HG03175 (cell line): ENCODE results near the gene AURKA.
"Not testable (repeated sequence)": the region's sequence is repeated elsewhere in the genome, so short reads cannot be mapped to it uniquely, and the experiment has no call there.

Experiments
- ATAC-seq: cut with Tn5 transposase; IDR thresholded peaks from one replicate; pipeline ENCODE4 v1.9.1; 2021; ENCODE audit warnings: mild to moderate bottlenecking, moderate library complexity; ENCODE audit not compliant: unreplicated experiment

Gene AURKA

DNA sequence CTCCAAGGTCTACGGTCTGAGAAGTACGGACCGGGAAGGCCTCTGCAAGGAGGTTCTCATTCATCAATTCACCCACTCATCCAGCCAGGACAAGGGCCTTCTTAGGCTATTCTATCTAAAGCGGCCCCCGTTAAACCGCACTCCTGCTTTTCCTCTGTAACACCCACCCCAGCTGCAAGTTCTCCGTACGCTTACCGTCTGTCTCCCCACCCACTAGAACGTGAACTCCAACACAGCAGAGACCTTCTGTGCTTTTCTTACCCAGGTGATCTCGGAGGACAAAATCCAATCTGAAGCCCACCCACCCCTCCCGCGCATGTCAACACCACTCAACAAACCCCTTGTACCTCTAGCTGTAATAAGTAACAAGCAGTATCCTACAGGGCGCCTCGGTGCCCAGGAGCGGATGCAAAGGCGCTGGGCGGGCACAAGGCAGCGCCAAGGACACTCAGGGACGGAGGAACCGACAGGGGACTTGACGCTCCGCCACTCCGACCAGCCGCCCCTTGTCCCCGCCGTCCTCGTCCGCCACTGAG, 351 bp downstream of the AURKA start:
- peak; percentile 36 for ATAC-seq

DNA sequence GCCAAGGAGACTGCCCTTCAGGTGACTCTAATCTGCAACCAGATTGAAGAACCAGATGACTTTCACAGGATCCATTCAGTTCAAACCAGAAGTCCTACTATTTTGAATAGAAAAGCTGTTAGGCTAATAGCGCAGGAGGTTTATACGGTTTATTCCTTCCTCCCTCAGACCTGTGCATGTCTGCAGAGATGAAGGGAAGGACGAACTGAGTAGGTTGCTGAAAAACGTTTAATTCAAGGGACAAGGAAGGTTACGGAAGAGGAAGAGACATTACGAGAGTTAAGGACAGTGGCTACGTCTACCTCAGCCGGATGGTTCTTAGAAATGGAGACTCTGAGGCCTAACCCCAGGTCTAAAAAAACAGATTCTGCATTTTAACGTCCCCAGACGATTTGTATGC, 978 bp downstream of the AURKA start:
- ATAC-seq: no peak

DNA sequence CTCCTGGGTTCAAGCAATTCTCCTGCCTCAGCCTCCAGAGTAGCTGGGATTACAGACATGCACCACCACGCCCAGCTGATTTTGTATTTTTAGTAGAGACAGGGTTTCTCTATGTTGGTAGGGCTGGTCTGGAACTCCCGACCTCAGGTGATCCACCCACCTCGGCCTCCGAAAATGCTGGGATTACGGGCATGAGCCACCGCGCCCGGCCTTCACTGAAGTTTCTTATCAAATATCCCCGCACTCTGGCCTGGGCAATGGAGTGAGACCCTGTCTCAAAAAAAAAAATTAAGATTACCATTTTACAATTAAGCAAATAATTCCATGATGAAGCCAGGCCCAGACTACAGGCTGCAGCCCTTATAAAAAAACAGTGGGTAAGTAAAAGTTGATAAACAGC, 1.6 kb downstream of the AURKA start:
- ATAC-seq: not testable (repeated sequence)

DNA sequence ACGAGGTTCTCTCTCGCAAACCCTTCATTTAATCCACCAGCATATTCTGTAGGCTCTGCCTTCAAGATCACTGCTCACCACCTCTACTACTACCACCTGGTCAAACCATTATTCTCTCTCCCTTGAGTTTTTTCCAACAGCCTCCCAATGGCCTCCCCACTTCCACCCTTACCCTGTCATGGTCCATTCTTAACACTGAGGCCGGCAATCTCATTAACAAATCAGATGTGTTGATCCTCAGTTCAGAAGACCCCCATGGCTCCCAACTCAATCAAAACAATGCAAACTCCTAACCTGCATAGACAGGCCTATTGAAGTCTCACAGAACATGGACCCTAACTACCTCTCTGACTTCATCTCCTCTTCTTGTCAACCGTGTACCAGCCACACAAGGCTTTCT, 2.2 kb downstream of the AURKA start:
- ATAC-seq: no peak

DNA sequence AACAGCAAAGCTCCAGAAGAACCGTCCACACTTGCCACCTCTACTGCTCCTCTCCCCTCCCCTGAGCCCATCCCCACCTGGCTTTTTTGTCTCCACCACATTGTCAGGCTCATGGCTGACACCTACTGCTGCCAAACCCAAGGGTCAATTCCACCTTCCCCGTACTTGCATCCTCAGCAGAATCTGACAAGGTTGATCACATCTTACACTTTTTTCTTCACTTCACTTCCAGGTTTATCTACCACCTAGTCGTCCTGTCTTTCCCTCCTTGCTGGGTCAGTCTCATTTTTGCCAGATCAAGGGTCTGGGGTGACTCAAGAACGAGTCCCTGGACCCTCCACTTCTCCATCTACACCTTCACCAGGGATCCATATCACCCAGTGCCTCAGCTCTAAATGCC, 3.1 kb downstream of the AURKA start:
- ATAC-seq: no peak

DNA sequence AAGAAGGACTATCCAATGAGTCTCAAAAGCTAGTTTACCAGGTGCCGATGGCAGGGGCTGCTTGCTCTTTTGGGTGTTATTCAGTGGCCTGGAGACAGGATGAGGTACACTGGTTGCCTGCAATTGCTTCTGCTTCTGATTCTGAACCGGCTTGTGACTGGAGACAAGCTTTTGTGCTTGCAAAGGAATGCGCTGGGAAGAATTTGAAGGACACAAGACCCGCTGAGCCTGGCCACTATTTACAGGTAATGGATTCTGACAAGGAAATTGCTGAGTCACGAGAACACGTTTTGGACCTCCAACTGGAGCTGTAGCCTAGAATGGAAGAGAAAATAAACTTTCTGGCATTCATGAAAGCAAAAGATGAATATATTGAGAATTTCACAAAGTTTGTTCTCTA, 5.8 kb downstream of the AURKA start:
- no peak for ATAC-seq

DNA sequence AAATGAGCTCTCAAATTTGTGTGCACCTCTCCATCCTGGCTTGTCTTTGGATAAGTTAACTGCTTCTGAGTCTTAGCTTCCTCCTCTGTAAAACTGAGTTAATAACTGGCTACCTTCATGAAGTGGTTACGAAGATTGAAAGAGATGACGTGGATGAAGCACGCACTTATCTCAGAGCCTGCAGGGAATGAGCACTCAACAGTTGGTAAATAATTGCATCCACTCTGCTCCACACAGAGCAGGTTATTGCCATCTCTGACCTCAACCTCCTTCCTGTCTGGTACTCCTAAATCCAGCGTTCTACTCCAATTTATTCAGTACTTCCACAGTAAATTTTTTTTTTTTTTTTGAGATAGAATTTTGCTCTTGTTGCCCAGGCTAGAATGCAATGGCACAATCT, 6.9 kb downstream of the AURKA start:
- no peak for ATAC-seq

DNA sequence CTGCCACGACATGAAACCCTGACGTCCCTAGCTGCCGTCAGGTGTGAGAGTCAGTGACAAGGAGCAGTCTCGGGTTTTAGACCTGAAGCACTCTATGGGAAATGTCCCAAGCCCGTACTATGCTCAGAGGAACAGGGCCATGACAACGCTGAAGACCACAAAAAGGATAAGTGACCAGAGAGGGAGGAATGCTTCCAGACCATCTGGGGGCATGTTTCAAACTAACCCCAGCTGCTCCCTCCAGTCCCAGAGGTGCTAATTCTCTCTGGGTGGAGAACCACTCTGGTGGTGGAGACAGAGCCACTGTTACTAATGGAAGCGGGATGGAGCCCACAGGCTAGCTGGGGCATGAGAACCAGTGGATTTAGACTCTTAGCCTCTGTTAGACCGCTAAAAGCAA, 8.7 kb downstream of the AURKA start:
- no peak for ATAC-seq

DNA sequence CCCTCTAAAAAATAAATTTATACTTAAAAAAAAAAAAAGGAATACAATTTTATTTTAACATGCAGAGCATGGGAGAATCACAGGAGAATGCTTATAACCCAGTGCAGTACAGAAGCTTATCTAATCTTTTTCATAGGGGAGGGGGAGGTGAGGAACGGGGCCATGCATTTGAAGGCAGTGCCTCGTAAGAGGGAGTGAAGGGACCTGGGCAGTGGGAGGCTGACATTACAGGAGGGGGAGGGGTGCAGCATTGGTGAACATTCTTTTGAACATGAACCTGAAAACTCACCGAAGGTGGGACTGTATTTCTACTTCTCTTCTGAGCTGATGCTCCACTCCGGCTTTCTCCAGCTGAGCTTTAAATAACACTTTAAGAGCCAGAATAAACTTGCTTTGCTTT, 9.3 kb downstream of the AURKA start:
- no peak for ATAC-seq

DNA sequence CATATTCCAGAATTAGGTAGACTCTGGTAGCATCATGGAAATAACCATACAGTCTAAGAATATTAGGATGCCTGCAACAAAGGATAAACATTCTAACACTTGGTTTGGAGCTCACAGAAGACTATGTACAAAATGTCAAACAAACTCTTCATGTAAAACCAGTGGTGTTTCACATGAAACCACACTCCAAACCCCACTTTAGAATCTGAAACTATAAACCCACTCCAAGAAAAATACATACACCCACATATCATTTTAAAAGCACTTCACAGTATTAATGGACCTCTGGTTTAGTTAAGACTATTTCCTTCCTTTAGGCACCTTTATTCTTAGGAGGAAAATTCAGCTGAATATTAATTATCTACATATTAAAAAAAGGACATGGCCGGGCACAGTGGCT, 10.5 kb downstream of the AURKA start:
- no peak for ATAC-seq

DNA sequence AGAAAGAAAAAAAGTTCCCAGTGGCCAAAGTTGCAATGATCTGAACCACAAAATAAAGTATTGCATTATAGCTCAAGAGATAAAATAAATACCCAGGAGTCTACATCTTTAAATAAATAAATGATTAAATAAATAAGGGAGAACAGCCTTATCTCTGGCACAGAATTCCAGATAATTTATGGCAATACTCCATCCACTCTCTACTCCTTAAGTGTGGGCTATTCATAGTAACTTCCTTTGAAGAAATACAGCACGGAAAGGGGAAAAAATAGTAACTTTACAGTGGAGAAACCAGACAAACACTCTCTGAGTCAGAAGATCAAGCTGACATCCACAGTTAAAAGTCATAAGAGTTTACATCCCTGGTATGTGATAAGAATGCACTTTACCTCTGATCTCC, 11.6 kb downstream of the AURKA start:
- ATAC-seq: no peak

DNA sequence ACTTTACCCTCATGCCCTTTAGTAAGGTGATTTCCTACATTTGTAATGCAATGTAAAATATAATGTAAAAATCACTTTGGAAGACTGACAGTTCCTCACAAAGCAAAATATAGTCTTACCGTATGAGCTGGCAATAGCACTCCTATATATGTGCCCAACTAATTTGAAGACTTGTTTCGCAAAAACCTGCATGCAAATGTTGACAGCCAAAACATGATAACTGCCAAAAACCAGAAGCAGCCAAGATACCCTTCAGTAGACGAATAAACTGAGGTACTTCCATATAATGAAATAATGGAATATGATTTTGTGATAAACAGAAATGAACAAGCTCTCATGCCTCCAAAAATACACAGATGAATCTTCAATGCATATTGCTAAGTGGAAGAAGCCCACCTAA, 13.6 kb downstream of the AURKA start:
- ATAC-seq: no peak

DNA sequence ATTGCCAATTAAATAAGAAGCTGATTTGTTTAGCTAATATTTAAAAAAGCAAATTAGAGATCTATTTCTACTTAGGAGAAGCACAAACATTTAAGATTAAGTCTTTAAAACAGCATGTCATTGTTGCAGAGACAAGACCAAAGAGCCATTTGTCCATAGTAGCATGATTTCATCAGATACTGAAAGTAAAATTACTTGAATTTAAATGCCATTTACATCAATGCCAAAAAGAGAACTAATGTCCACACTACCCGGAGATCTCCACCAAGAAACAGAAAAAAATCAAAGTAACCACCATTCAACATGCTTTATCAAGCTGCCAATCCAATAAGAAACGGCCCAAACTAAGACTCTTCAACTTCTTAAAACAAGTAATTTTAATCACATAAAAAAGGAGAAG, 15.7 kb downstream of the AURKA start:
- no peak for ATAC-seq

DNA sequence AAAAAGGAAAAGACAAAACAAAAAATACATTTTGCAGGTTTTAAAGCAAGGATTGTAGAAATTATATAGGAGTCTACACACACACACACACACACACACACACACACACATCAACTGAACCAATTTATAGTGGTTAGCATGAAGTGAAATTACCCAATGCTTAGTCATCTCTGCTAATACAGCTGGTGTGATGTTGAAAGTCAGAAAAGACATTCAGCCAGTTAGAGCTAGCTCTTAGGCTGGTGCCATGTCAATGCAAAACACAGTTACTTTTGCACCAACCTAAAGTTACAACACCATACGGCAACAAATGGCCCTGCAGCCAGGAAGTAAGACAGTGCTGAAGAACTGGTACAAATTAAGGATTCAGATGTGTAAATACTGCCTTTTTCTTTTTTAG, 18.1 kb downstream of the AURKA start:
- ATAC-seq: peak; percentile 56

DNA sequence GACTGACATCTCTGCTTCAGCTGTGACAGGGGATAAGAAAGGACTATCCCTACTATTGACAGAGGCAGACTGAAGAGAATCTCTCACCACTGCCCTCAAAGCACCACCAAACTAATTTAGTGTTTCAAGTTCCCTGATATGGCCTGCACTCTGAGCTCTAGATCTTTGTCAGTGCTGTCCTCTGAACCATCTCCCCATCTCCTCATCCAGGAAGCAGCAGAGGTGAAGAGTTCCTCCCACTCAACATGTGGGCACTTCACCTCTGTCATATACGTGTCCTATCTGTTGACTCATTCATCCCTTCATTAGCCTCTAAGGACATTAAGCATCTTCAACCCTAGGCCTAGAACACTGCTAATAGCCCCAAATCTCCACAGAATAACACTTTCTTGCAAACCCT, 19.2 kb downstream of the AURKA start:
- ATAC-seq: no peak

DNA sequence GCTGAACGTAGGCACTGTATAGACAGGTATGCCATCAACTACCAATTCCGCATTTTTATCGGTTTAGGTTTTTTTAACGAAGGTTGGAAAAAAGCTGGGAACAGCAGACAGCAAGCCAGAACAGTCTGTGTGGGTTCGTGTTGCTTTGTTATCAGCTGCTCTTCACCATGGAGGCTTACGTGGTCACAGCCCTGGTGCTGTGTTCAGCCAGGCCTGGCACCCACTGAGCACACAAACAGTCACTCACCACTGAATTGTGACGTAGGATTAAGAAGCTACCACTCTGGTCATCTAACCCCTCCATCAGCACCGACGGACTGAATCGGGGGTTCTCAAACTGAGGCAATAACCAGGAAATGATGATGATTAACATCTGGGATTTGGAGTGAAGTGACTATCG, 20.0 kb downstream of the AURKA start:
- no peak for ATAC-seq

DNA sequence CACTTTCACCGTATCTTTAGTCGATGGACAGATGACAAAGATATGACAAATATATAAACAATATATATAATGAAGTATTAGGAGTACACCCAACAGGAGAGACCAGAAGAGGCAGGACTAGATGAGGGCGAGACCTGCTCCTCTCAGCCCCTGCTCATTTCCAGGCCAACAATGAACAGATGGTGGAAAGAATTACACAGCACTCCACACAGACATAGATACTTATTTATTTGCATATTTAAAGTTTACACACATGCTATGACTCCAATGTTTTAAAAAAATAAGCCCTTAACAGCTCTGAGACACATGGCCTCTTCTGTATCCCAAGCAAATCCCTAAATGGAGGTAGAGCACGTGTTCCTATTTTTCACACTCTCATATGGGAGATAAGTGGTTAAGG, 22.8 kb downstream of the AURKA start:
- ATAC-seq: no peak

DNA sequence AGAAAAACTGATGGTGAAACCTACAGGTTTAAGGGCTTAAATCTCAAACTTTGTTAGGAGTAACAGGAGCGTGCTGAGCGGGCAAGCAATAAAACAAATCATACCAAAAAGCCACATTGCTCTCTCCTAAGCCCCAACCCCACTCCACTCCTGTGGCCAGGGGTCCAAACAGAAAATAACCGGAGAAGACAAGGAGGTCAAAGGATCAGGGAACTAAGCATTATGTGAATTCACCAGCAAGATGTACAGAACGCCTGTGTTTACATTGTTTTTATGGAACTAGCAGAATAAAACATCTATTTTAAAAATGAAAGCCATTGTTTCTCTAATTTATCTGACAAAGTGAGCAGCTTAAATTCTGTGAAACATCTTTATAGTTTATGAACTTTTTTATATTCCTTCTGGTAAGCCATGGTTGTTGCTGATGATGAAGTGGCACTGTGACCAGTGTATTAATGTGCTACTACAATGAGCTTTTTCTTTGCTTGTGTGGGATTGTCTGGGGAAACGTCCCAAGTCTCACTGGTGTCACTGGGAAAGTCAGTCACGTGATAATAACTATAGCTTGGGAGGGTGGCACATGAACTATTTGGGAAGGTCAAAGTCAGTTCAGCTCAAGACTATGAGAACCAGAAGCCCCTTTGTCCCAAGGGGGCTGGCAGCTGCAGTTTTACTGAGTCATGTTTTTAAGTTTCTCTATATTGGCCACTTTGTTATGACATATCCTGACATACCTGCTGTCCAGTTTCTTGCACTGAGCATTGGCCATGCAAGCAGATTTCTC, 23.5 kb downstream of the AURKA start:
- no peak for ATAC-seq

DNA sequence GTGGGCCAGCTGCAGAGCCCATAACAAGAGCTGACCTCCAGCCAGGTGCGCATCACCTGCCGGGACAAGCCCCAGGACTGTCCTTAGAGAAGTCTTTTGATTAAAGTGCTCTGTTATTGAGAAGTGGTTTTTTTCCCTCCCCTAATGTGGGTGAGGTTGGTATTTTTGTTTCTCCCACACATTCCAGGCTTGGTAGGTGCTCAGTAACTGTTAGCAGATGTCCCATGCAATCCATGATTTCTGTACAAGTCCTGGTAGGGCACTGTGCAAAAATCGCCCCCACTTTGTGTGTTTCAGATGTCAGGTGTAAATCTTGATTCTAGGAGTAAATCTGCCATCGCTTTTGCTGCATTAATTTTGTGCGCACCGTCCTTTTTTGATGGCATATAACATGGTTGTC, 28.5 kb downstream of the AURKA start:
- no peak for ATAC-seq

DNA sequence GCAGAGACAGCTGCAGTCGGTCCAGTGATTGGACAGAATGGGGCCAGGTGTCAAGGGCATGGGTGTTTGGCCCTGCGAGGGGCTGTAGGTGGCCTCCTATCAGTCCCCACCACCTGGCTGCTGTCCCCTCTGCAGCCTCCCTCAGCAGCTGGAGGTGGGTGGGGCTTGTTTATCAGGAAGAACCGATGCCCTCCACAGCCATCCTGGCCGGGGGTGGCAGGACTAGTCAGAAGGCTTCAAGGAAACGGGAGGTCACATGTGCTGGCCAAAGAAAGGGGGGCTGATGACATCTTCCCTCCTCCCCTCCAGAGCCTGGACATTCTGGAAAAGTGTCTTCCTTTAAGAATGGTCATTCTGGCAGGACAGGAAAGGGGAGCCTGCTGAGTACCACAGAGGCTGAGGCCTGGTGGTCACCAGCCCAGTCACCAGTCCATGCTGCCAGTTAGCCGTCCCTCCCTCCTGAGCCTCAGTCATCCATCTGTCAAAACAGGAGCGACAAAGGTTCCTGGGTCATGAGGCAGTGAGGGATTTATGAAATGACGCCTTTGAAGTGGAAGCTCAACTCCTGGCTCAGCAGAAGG, 29.1 kb downstream of the AURKA start:
- no peak for ATAC-seq

DNA sequence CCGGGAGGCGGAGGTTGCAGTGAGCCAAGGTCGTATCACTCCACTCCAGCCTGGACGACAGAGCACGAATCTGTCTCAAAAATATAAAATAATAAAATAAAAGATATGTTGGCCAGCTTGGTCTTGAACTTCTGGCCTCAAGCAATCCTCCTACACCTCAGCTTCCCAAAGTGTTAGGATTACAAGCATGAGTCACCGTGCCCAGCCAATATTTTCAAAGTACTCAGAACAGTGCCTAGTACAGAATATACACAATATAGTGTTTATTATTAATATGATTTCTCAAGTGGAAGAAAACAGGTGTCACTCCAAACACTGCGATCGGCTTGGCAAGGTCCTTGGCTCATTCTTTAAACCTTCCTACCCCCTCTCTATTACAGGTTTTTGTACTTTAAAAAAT, 30.1 kb downstream of the AURKA start:
- ATAC-seq: no peak

DNA sequence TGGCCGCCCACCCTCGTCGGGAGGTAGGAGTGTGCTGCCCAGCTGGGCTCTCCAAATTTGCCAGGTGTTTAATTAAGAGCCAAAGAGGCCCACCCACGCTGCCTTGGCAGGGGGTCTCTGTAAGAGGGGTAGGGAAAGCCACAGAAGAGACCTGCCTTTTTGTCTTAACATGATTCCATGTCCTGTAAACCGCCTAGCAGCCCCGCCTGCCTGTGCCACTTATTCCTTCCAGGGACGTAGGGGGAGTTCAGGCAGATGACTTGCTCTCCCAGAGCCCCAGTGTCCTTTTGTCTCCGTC, 31.2 kb downstream of the AURKA start:
- ATAC-seq: no peak
